HepG2 (cell line): ENCODE results near the gene AEN. TPM values are rescaled to one million over a fixed set of nuclear protein-coding genes. Genes with fewer than 3 reads are reported as not detected.

ENCODE experiments used
- ATAC-seq: fragments of 200-7000 bp; cut with Tn5 transposase; 3 replicates; pipeline ENCODE4 v1.9.1; 2020; ENCODE audit warnings: mild to moderate bottlenecking, moderate library complexity
- BruUV-seq: library from RNA; stranded (reverse); fragments of 400-500 nt; replicated peaks from 2 replicates; lab custom pipeline; 2021; lab: Mats Ljungman, UMichigan
- CTCF ChIA-PET: fragments of 300-600 bp; formaldehyde crosslinking; extraction: SDS; loops from one replicate; lab custom pipeline; 2021; ENCODE audit warnings: low total read pairs, inconsistent platforms, low intra/inter-chr PET ratio; lab: Yijun Ruan, JAX
- POLR2A ChIA-PET: fragments of 350-600 bp; sonication (Branson Sonifier 250); formaldehyde crosslinking; loops from one replicate; lab custom pipeline; 2020; ENCODE audit warnings: antibody characterized with exemption, inconsistent platforms; lab: Yijun Ruan, JAX
- DNase-seq: peaks from one replicate; pipeline ENCODE4 v3.0.0-alpha.2; 2015; ENCODE audit warnings: low spot score
- FAIRE-seq: peaks from 3 replicates; lab custom pipeline; 2011; peaks lifted over from hg19 to GRCh38; lab: Jason Lieb, UNC
- H2AFZ ChIP-seq: one replicate; pipeline ENCODE4 v1.6.1; 2011; ENCODE audit warnings: low read length, inconsistent platforms
- H3K27ac ChIP-seq: fragments of 300-600 bp; 3 replicates; pipeline ENCODE4 v1.8.0; 2011; ENCODE audit warnings: mixed run types, mild to moderate bottlenecking, mixed read lengths, low read length, inconsistent platforms; ENCODE audit not compliant: insufficient read depth; ENCODE audit errors: extremely low read length
- H3K27me3 ChIP-seq, 2 experiments: fragments of 200-600 bp in 1 of 2; 2 replicates in 1 of 2; 3 replicates in 1 of 2; pipeline versions ENCODE4 v1.6.0 to v1.8.0; 2011; ENCODE audit warnings: low read length in 2 of 2, mild to moderate bottlenecking in 2 of 2, moderate library complexity in 2 of 2, inconsistent platforms in 1 of 2; ENCODE audit not compliant: insufficient read depth in 2 of 2, control insufficient read depth in 1 of 2
- H3K36me3 ChIP-seq, 2 experiments: fragments of 200-600 bp in 1 of 2; replicated peaks in 1 of 2; 2 replicates in 1 of 2; 3 replicates in 1 of 2; pipeline versions ENCODE4 v1.5.1 to v1.8.0; 2011; ENCODE audit warnings: low read length in 2 of 2, inconsistent platforms in 1 of 2; ENCODE audit not compliant: insufficient read depth in 2 of 2, control insufficient read depth in 1 of 2
- H3K4me1 ChIP-seq: 2 replicates; pipeline ENCODE4 v1.5.1; 2012; ENCODE audit warnings: low read length, inconsistent platforms; ENCODE audit not compliant: insufficient read depth
- H3K4me2 ChIP-seq: 2 replicates; pipeline ENCODE4 v1.6.0; 2011; ENCODE audit warnings: low read depth, low read length, inconsistent platforms
- H3K4me3 ChIP-seq, 3 experiments: fragments of 200-600 bp in 1 of 3; sonication (generic), shearing (Covaris generic) in 1 of 3; replicated peaks in 1 of 3; 2 replicates each; pipeline ENCODE4 v1.5.1; 2011 to 2016; ENCODE audit warnings: low read length in 3 of 3, inconsistent platforms in 2 of 3, low read depth in 2 of 3, mild to moderate bottlenecking in 2 of 3, control low read depth in 1 of 3, mixed read lengths in 1 of 3; ENCODE audit not compliant: insufficient read depth in 1 of 3
- H3K79me2 ChIP-seq: one replicate; pipeline ENCODE4 v1.6.1; 2011; ENCODE audit warnings: low read length, inconsistent platforms; ENCODE audit not compliant: insufficient read depth
- H3K9ac ChIP-seq: 2 replicates; pipeline ENCODE4 v1.6.0; 2011; ENCODE audit warnings: mild to moderate bottlenecking, low read depth, low read length, inconsistent platforms; ENCODE audit not compliant: insufficient read depth
- H3K9me3 ChIP-seq: 2 replicates; pipeline ENCODE4 v1.5.1; 2012; ENCODE audit warnings: mild to moderate bottlenecking, low read length
- H4K20me1 ChIP-seq: 2 replicates; pipeline ENCODE4 v1.6.0; 2011; ENCODE audit warnings: inconsistent platforms, mild to moderate bottlenecking, low read length, moderate library complexity; ENCODE audit not compliant: insufficient read depth
- DNMT3B ChIP-seq: conservative IDR thresholded peaks from 2 replicates; pipeline ENCODE4 v1.6.1; 2016; ENCODE audit warnings: missing biosample characterization, control low read depth
- GABPA ChIP-seq, 2 experiments: IDR thresholded peaks; 2 replicates each; pipeline ENCODE4 v1.6.1; 2011 to 2016; ENCODE audit warnings: low read depth in 2 of 2, low read length in 1 of 2, missing biosample characterization in 1 of 2, missing genetic modification characterization in 1 of 2
- IKZF1 ChIP-seq: fragments of 450-650 bp; IDR thresholded peaks from 2 replicates; pipeline ENCODE4 v1.7.1; 2016
- PRDM4 ChIP-seq: sonication (generic); formaldehyde crosslinking; IDR thresholded peaks from 2 replicates; pipeline ENCODE4 v1.9.0; 2021; ENCODE audit warnings: missing genetic modification reagents, borderline replicate concordance
- RBFOX2 ChIP-seq: fragments of 200-400 bp; formaldehyde crosslinking; IDR thresholded peaks from 2 replicates; pipeline ENCODE4 v1.6.1; 2017; ENCODE audit warnings: low read depth, mild to moderate bottlenecking, low read length
- SCMH1 ChIP-seq: sonication (generic); formaldehyde crosslinking; IDR thresholded peaks from 2 replicates; pipeline ENCODE4 v1.9.0; 2021; ENCODE audit warnings: missing genetic modification reagents, mild to moderate bottlenecking, borderline replicate concordance
- ZBTB4 ChIP-seq: sonication (generic); formaldehyde crosslinking; IDR thresholded peaks from 2 replicates; pipeline ENCODE4 v1.4.0; 2020; ENCODE audit warnings: missing genetic modification reagents, mild to moderate bottlenecking, borderline replicate concordance
- WGBS: methylation state at CpG from one replicate; pipeline ENCODE4 v1.1.6; 2017; ENCODE audit warnings: low lambda C conversion rate; 5-methylcytosine and 5-hydroxymethylcytosine counted together
- in situ Hi-C: cut with HindIII; loops from 2 replicates; pipeline ENCODE4 v1.10.0; 2017; ENCODE audit warnings: low pct_unique_long_range_greater_than_20kb; ENCODE audit not compliant: extremely low pct_ligation_motif_present
- intact Hi-C: fragments of 100-400 bp; cut with micrococcal nuclease; formaldehyde crosslinking; loops from one replicate; pipeline ENCODE4 v1.10.0; 2022; ENCODE audit not compliant: unreplicated experiment
- polyA plus RNA-seq, 8 experiments: library from polyadenylated mRNA; depleted of rRNA in 3 of 8; stranded (reverse) in 7 of 8; unstranded in 1 of 8; fragments of >200 nt; fragmentation: Illumina TruSeq in 4 of 8; extraction: Trizol in 4 of 8; gene quantifications; 2 replicates each; pipeline versions ENCODE4 v1.2.1 to v1.2.3, GENCODE V29; 2011 to 2016; ENCODE audit warnings: low read depth in 4 of 8, missing spikeins in 1 of 8, mixed read lengths in 1 of 8; ENCODE audit not compliant: insufficient read depth in 1 of 8
- total RNA-seq, 5 experiments: library from RNA; depleted of rRNA; stranded (reverse); fragments of >200 nt; fragmentation: Illumina TruSeq; extraction: Trizol; gene quantifications; 2 replicates each; pipeline ENCODE4 v1.2.3, GENCODE V29; 2016; ENCODE audit warnings: low read depth in 1 of 5

Gene AEN
- total and polyA plus RNA-seq, 2 of the 13 experiments (the other 11 are each of a cell fraction or from before 2014, with no cell fraction given), result 51.3 to 118 TPM

- no peak for TF ChIP-seq ZBTB4 (CRISPR knock-in tag)
- TF ChIP-seq RBFOX2, result no peak
- no peak for TF ChIP-seq GABPA (IDR thresholded peaks at IDR 0.05; ENCODE audit: low read depth, low read length)
- no peak for TF ChIP-seq GABPA (CRISPR knock-in tag; IDR thresholded peaks at IDR 0.05; ENCODE audit: low read depth)
Observed at GRCh38 chr15:88586401-88587162, 34.6 kb upstream of the AEN start (continued).

GRCh38 chr15:88590759-88591158 is 30.4 kb upstream of the AEN start:
- no TSS peak for BruUV-seq
- Histone ChIP-seq H3K27ac (no peak overlapping the region), H3K4me3 (no peak overlapping the region), H3K9ac (no peak overlapping the region), H3K27me3 (no peaks in the 10 kb centered on the region; a peak in 1 of 5 replicates), H3K4me1 (no peaks in the 10 kb centered on the region)
- ATAC-seq, result no peak
- intact Hi-C loops, result no loop called here
- POLR2A ChIA-PET, result no interaction called here
- TF ChIP-seq PRDM4 (CRISPR knock-in tag) (no peak), SCMH1 (CRISPR knock-in tag) (no peak), DNMT3B (CRISPR knock-in tag) (no peak), IKZF1 (no peak)
- TF ChIP-seq, all 625 proteins: peak for 0
- H2AFZ ChIP-seq, result no peak overlapping the region
- no peaks in the 10 kb centered on the region for H3K9me3 ChIP-seq
- in situ Hi-C loops, result no loop called here
- DNase-seq, result no peak
- WGBS, result 12% methylated on average over 6 of the region's 6 CpGs
- CTCF ChIA-PET, result no interaction called here
- H4K20me1 ChIP-seq, result no peaks in the 10 kb centered on the region
- no peak overlapping the region for H3K4me2 ChIP-seq
- no peak for FAIRE-seq
- no peaks in the 10 kb centered on the region for H3K79me2 ChIP-seq
- H3K36me3 ChIP-seq, result no peaks in the 10 kb centered on the region
